ENCODE results near the gene USP15. TPM values are rescaled to one million over a fixed set of nuclear protein-coding genes. Genes with fewer than 3 reads are reported as not detected.

Gene USP15
- total and polyA plus RNA-seq, 2 experiments from 2014 or later = 48.3 to 54.4 TPM

- Histone ChIP-seq H3K36me3 (ENCODE audit: low read depth) (no peaks in the 10 kb centered on the region), H3K27me3 (replicated peaks; ENCODE audit: insufficient read depth) (no peaks in the 10 kb centered on the region), H3K4me3 (no peak overlapping the region), H3K9me2 (ENCODE audit: insufficient read depth) (no peaks in the 10 kb centered on the region), H4K20me1 (ENCODE audit: insufficient read depth) (no peaks in the 10 kb centered on the region), H3K79me2 (ENCODE audit: insufficient read depth) (no peaks in the 10 kb centered on the region), H3K4me1 (ENCODE audit: insufficient read depth) (no peaks in the 10 kb centered on the region), H3K4me2 (ENCODE audit: unreplicated experiment) (no peak overlapping the region), H3F3A (ENCODE audit: insufficient read depth) (no peaks in the 10 kb centered on the region), H3K9me3 (ENCODE audit: low read depth) (no peaks in the 10 kb centered on the region), H3K27ac (no peak overlapping the region), H2AFZ (no peak overlapping the region), H3K9ac (no peak overlapping the region)
- 90 to 96% methylated on average over 2 of the region's 2 CpGs for WGBS, 2 experiments (ENCODE audit: low coverage in 1 of 2, low lambda C conversion rate in 2 of 2, missing lambda C conversion rate in 2 of 2)
- TF ChIP-seq EZH2phosphoT487 (IDR thresholded peaks at IDR 0.05; ENCODE audit: insufficient read depth, low read depth) (no peak), EZH2 (IDR thresholded peaks at IDR 0.05; ENCODE audit: insufficient read depth, poor library complexity, severe bottlenecking) (no peak)
- DNase-seq = no peak
- in situ Hi-C loops (cut with MboI) = no loop called here
Observed at GRCh38 chr12:62414180-62414579, 154.0 kb downstream of the USP15 start.

DNA sequence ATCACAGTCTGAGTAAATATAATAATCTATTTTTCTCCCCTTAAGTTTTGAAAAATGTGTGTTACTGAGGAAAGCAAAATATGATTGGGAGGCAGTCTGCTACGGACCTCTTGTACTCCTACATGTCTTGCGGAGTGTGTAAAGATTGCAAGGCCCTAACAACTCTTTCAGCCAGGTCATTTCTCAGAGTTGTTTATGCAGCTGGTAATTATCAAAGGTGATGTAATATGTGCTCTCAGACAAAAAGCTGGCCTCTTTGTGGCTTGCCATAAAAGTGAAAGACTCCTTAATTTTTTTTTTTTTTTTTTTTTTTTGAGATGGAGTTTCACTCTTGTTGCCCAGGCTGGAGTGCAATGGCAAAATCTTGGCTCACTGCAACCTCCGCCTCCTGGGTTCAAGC, 165.9 kb downstream of the USP15 start:
- 0 out of 2 replicates have a peak, but pooled peaks cover 4% of the 10 kb centered on the region for H3F3A ChIP-seq (ENCODE audit: insufficient read depth)
- no peaks in the 10 kb centered on the region for H3K9me3 ChIP-seq (ENCODE audit: low read depth)
- DNase-seq = peak; percentile 15
- no peak overlapping the region for H3K4me2 ChIP-seq (ENCODE audit: unreplicated experiment)
- 57 to 77% methylated on average over 3 of the region's 3 CpGs for WGBS, 2 experiments (ENCODE audit: low coverage in 1 of 2, low lambda C conversion rate in 2 of 2, missing lambda C conversion rate in 2 of 2)
- in situ Hi-C loops (cut with MboI) = no loop called here
- no peak overlapping the region for H3K9ac ChIP-seq
- TF ChIP-seq EZH2phosphoT487 (IDR thresholded peaks at IDR 0.05; ENCODE audit: insufficient read depth, low read depth) (no peak), EZH2 (IDR thresholded peaks at IDR 0.05; ENCODE audit: insufficient read depth, poor library complexity, severe bottlenecking) (no peak)
- no peaks in the 10 kb centered on the region for H3K9me2 ChIP-seq (ENCODE audit: insufficient read depth)
- H3K79me2 ChIP-seq (ENCODE audit: insufficient read depth) = no peaks in the 10 kb centered on the region
- H3K4me1 ChIP-seq (ENCODE audit: insufficient read depth) = no peaks in the 10 kb centered on the region
- no peaks in the 10 kb centered on the region; the same call in 1 of the 2 replicates for H3K36me3 ChIP-seq (ENCODE audit: low read depth)
- no peaks in the 10 kb centered on the region for H3K27me3 ChIP-seq (replicated peaks; ENCODE audit: insufficient read depth)
- H4K20me1 ChIP-seq (ENCODE audit: insufficient read depth) = no peaks in the 10 kb centered on the region
- no peak overlapping the region for H2AFZ ChIP-seq
- H3K27ac ChIP-seq = no peak overlapping the region
- no peak overlapping the region for H3K4me3 ChIP-seq

- no peaks in the 10 kb centered on the region for H3K9me2 ChIP-seq (ENCODE audit: insufficient read depth)
- no peak for TF ChIP-seq EZH2 (IDR thresholded peaks at IDR 0.05; ENCODE audit: insufficient read depth, poor library complexity, severe bottlenecking)
- no peak for TF ChIP-seq EZH2phosphoT487 (IDR thresholded peaks at IDR 0.05; ENCODE audit: insufficient read depth, low read depth)
- no peak overlapping the region for H3K4me3 ChIP-seq
- H3K9ac ChIP-seq = no peak overlapping the region
- no peaks in the 10 kb centered on the region for H3K9me3 ChIP-seq (ENCODE audit: low read depth)
- in situ Hi-C loops (cut with MboI) = no loop called here
- H3F3A ChIP-seq (ENCODE audit: insufficient read depth) = 0 out of 2 replicates have a peak, but pooled peaks cover 4% of the 10 kb centered on the region
- no peak for DNase-seq
- H3K4me1 ChIP-seq (ENCODE audit: insufficient read depth) = no peaks in the 10 kb centered on the region
- H3K27ac ChIP-seq = no peak overlapping the region
- no peaks in the 10 kb centered on the region; the same call in 1 of the 2 replicates for H3K36me3 ChIP-seq (ENCODE audit: low read depth)
- H2AFZ ChIP-seq = no peak overlapping the region
- H3K4me2 ChIP-seq (ENCODE audit: unreplicated experiment) = no peak overlapping the region
- no peaks in the 10 kb centered on the region for H3K79me2 ChIP-seq (ENCODE audit: insufficient read depth)
- H4K20me1 ChIP-seq (ENCODE audit: insufficient read depth) = no peaks in the 10 kb centered on the region
- H3K27me3 ChIP-seq (replicated peaks; ENCODE audit: insufficient read depth) = 0 out of 2 replicates have a peak, but pooled peaks cover 15% of the 10 kb centered on the region
Observed at GRCh38 chr12:62429457-62429856, 169.3 kb downstream of the USP15 start.

- DNase-seq = peak; percentile 6
- 32 to 35% methylated on average over 16 of the region's 16 CpGs for WGBS, 2 experiments (ENCODE audit: low coverage in 1 of 2, low lambda C conversion rate in 2 of 2, missing lambda C conversion rate in 2 of 2)
- Histone ChIP-seq H3K9me3 (ENCODE audit: low read depth) (no peaks in the 10 kb centered on the region), H4K20me1 (ENCODE audit: insufficient read depth) (no peaks in the 10 kb centered on the region), H3K4me1 (ENCODE audit: insufficient read depth) (no peaks in the 10 kb centered on the region), H3K36me3 (ENCODE audit: low read depth) (no peaks in the 10 kb centered on the region), H3K9me2 (ENCODE audit: insufficient read depth) (no peaks in the 10 kb centered on the region), H3K27me3 (replicated peaks; ENCODE audit: insufficient read depth) (0 out of 2 replicates have a peak, but pooled peaks cover 15% of the 10 kb centered on the region), H3F3A (ENCODE audit: insufficient read depth) (no peaks in the 10 kb centered on the region), H3K79me2 (ENCODE audit: insufficient read depth) (no peaks in the 10 kb centered on the region), H3K4me3 (peak overlapping the region; percentile 79), H3K9ac (peak overlapping the region; percentile 26; the same call in 1 of the 2 replicates), H3K27ac (no peak overlapping the region), H2AFZ (peak overlapping the region; percentile 91), H3K4me2 (ENCODE audit: unreplicated experiment) (peak overlapping the region; percentile 79)
- in situ Hi-C loops (cut with MboI) = loop anchor here (10.0 kb wide), 1 partner anchor 370 kb away; no protein-coding TSS in a partner anchor
- TF ChIP-seq EZH2phosphoT487 (IDR thresholded peaks at IDR 0.05; ENCODE audit: insufficient read depth, low read depth) (no peak), EZH2 (IDR thresholded peaks at IDR 0.05; ENCODE audit: insufficient read depth, poor library complexity, severe bottlenecking) (no peak)
Observed at GRCh38 chr12:62434494-62435302, 174.5 kb downstream of the USP15 start.
